ENCODE measurements around the gene STAB1.

STAB1 gene

DNA sequence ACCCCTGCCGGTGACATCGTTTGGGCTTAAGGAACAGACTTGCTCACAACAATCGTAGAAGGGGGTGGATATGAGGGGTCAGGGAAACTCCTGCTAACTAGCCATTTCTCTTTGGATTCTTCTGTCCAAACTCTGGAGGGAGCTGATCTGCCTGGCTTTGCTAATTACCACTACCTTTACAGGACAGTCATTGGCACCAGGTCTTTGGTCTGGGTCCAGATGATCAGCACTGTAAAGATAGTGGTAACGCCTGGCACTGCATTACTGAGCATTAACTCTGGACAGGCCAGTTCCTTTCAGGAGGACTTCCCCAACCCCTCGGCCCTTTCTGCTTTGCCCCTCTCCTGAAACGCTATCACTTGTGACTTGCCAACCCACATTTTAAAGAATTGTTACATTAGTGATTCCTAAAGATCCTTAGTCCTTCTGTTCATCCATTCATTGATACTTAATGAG is 42.1 kb downstream of the STAB1 start:
- TF ChIP-seq, protein P1, sequence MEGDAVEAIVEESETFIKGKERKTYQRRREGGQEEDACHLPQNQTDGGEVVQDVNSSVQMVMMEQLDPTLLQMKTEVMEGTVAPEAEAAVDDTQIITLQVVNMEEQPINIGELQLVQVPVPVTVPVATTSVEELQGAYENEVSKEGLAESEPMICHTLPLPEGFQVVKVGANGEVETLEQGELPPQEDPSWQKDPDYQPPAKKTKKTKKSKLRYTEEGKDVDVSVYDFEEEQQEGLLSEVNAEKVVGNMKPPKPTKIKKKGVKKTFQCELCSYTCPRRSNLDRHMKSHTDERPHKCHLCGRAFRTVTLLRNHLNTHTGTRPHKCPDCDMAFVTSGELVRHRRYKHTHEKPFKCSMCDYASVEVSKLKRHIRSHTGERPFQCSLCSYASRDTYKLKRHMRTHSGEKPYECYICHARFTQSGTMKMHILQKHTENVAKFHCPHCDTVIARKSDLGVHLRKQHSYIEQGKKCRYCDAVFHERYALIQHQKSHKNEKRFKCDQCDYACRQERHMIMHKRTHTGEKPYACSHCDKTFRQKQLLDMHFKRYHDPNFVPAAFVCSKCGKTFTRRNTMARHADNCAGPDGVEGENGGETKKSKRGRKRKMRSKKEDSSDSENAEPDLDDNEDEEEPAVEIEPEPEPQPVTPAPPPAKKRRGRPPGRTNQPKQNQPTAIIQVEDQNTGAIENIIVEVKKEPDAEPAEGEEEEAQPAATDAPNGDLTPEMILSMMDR (IDR thresholded peaks at IDR 0.05; ENCODE audit: extremely low read depth, missing control alignments) = no peak
- DNase-seq (ENCODE audit: low spot score) = no peak

DNA sequence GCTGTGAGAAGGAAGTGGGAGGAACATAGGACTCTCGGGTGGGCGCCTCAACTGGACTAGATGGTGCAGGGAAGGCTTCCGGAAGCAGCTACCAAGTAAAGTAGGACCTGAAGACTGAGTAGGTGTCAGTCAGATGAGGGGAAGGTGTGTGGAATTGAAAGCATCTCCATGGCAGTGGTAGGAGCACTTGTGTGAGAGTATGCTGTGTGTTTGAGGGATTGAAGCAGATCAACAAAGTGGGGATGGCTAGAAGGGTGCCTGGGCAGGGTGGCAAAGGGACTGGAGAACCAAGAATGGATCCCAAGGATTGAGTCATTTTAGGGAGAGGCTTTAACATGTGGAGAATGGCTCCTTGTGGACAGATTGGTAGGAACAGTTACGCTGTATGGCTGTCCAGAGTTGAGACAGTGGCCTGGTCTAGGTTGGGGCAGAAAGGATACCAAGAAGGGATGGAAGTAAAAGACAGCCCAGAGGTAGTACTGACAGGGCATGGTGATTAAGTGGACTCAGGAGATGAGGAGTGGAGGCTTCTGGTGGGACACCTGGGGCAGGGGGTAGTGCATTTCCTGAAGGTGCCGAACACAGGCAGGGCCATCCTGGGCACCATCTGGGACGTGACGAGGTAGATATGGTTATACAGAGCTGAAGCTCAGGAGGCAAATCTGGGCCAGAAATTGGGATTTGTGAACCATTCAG is 42.7 kb downstream of the STAB1 start:
- DNase-seq (ENCODE audit: low spot score) = peak; percentile 18
- TF ChIP-seq, protein P1 (IDR thresholded peaks at IDR 0.05; ENCODE audit: extremely low read depth, missing control alignments) = no peak

GRCh38 chr3:52539010-52539653 is 44.0 kb downstream of the STAB1 start:
- DNase-seq (ENCODE audit: low spot score) = no peak
- TF ChIP-seq, protein P1 (IDR thresholded peaks at IDR 0.05; ENCODE audit: extremely low read depth, missing control alignments) = no peak

- DNase-seq (ENCODE audit: low spot score) = no peak
- TF ChIP-seq, protein P1 (IDR thresholded peaks at IDR 0.05; ENCODE audit: extremely low read depth, missing control alignments) = no peak
Measured at GRCh38 chr3:52541050-52541449, 45.9 kb downstream of the STAB1 start.

DNA sequence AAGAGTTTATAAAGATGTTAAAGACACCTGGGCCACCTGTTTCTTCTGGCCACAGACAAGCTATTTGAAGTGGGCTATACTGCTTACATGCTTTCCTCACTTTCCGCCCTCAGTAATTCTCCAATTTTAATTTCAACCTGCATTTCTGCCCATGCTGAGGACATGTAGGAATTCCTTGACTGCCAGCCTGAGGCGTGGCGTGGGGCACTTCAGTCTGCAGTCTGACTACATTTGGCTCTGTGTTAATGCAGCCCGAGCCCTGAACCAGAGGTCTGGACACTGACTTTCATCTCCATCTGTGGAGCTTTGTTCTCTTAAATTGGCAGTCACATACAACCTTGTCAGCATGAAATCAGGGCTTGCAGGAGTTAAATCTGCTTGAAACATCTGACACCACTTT is 49.8 kb downstream of the STAB1 start:
- no peak for DNase-seq (ENCODE audit: low spot score)
- TF ChIP-seq, protein P1 (IDR thresholded peaks at IDR 0.05; ENCODE audit: extremely low read depth, missing control alignments) = no peak

DNA sequence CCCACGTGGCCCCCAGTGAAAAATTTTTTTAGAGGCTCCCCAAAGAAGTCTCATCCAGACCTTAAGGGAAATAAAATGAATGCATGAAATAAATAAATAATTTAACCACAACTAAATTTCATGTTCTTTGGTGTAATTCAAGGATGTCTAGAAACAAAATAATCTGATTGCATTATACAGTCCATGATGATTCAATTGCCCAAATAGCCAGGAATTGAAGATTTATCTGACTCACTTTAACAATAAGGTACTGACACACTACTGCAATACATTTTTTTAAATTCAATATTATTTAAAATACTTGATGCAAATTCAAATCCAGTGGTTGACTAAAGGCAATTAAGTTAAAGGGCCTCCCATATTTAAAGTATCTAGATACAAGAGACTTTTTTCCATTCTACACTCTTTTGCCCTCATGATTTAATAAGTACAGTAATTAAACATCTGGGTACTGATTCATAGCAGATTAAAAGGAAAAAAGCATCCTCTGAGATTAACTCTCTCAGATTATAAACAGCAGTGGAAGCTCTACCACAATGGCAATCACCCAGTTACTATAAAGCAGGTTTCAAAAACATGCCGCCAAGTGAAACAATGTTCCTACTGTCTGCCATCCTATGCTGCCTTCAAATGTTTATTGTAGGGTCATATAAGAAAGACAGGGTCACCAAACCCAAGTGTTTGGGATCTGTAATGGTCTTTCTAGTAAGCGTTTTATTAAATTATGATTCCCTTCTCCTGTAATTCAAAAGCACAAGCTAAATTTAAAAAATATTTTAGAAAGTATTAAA is 51.2 kb downstream of the STAB1 start:
- no peak for DNase-seq (ENCODE audit: low spot score)
- TF ChIP-seq, protein P1 (IDR thresholded peaks at IDR 0.05; ENCODE audit: extremely low read depth, missing control alignments) = no peak

DNA sequence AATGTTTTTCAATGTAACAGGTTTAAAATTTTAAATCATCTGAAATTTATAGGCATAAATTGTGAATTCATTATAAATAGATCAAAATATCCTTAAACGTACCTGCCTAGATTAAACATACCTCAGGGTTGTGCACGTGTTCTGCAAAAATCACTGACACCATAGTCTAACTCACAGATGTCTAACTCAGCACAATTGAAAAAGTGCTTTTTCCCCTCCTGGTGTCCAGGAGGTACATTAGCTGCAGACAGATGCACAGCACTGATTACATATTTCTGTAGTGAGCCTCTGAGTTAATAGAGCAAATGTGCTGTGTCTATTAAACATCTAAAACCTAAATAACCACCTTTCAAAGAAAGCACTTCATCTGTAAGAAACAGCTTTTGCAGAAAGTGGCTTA is 52.0 kb downstream of the STAB1 start:
- TF ChIP-seq, protein P1 (IDR thresholded peaks at IDR 0.05; ENCODE audit: extremely low read depth, missing control alignments) = no peak
- no peak for DNase-seq (ENCODE audit: low spot score)

Measured in GM20000 (cell line).